HEK293T (cell line): ENCODE measurements around the gene HOXC5.

ENCODE experiments used
- BHLHE40 ChIP-seq: fragments of 450-650 bp; IDR thresholded peaks from 2 replicates; pipeline ENCODE4 v1.6.1; 2016; ENCODE audit warnings: mild to moderate bottlenecking, moderate library complexity, borderline replicate concordance
- ELF4 ChIP-seq: fragments of 450-650 bp; IDR thresholded peaks from 2 replicates; pipeline ENCODE4 v1.6.1; 2017; ENCODE audit warnings: antibody characterized with exemption
- FOXA1 ChIP-seq: fragments of 450-650 bp; IDR thresholded peaks from 2 replicates; pipeline ENCODE4 v1.6.1; 2016; ENCODE audit warnings: mild to moderate bottlenecking
- FOXK2 ChIP-seq: fragments of 450-650 bp; IDR thresholded peaks from 2 replicates; pipeline ENCODE4 v1.6.1; 2016; ENCODE audit warnings: mild to moderate bottlenecking
- FOXM1 ChIP-seq: fragments of 450-650 bp; IDR thresholded peaks from 2 replicates; pipeline ENCODE4 v1.6.1; 2017; ENCODE audit warnings: mild to moderate bottlenecking, borderline replicate concordance
- HDGF ChIP-seq: fragments of 450-650 bp; IDR thresholded peaks from 2 replicates; pipeline ENCODE4 v1.6.1; 2017; ENCODE audit warnings: antibody characterized with exemption, borderline replicate concordance
- L3MBTL2 ChIP-seq: fragments of 450-650 bp; conservative IDR thresholded peaks from 2 replicates; pipeline ENCODE4 v1.6.1; 2016; ENCODE audit warnings: mild to moderate bottlenecking
- LEF1 ChIP-seq: fragments of 450-650 bp; IDR thresholded peaks from 2 replicates; pipeline ENCODE4 v1.6.1; 2017; ENCODE audit warnings: mild to moderate bottlenecking, borderline replicate concordance
- NFRKB ChIP-seq: fragments of 450-650 bp; IDR thresholded peaks from 2 replicates; pipeline ENCODE4 v1.6.1; 2016; ENCODE audit warnings: mild to moderate bottlenecking, moderate library complexity
- PKNOX1 ChIP-seq: fragments of 450-650 bp; IDR thresholded peaks from 2 replicates; pipeline ENCODE4 v1.6.1; 2016
- SP1 ChIP-seq: fragments of 450-650 bp; IDR thresholded peaks from 2 replicates; pipeline ENCODE4 v1.6.1; 2017
- SUZ12 ChIP-seq: fragments of 450-650 bp; IDR thresholded peaks from 2 replicates; pipeline ENCODE4 v1.6.1; 2016; ENCODE audit warnings: mild to moderate bottlenecking
- TARDBP ChIP-seq: fragments of 450-650 bp; IDR thresholded peaks from 2 replicates; pipeline ENCODE4 v1.6.1; 2016
- ZNF384 ChIP-seq: fragments of 450-650 bp; IDR thresholded peaks from 2 replicates; pipeline ENCODE4 v1.6.1; 2016

GRCh38 chr12:54005853-54006558 lies 26.8 kb upstream of the HOXC5 start:
- no peak for TF ChIP-seq HDGF
- no peak for TF ChIP-seq SP1
- no peak for TF ChIP-seq LEF1
- TF ChIP-seq SUZ12, result no peak
- TF ChIP-seq PKNOX1, result no peak
- no peak for TF ChIP-seq ZNF384
- no peak for TF ChIP-seq FOXA1
- TF ChIP-seq BHLHE40, result no peak
- no peak for TF ChIP-seq ELF4
- no peak for TF ChIP-seq FOXK2
- TF ChIP-seq TARDBP, result no peak
- TF ChIP-seq L3MBTL2, result no peak
- no peak for TF ChIP-seq NFRKB
- TF ChIP-seq FOXM1, result no peak
